HG02610 (cell line): ENCODE measurements around the gene ENPP3.

ENCODE experiments used
- ATAC-seq: cut with Tn5 transposase; IDR thresholded peaks from one replicate; pipeline ENCODE4 v1.9.1; 2021; ENCODE audit warnings: mild to moderate bottlenecking, moderate library complexity; ENCODE audit not compliant: unreplicated experiment

The ENPP3 gene

DNA sequence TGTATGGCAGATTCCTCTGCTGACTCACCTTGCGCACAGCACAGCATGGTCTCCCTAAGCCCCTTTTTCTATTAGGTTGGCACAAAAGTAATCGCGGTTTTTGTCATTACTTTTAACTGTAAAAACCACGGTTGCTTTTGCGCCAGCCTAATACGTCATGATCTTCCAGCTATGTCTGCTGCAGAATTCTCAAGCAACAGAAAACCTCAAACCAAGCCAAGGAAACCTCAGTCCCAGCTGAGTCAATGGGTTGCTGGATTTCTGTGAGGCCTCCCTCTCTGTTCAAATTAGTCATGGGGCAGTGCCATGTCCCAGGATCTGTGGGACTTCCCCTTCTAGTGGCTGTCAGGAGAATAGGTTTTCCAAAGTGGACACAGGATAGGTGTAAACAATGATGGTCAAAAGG is 155.0 kb downstream of the ENPP3 start:
- no peak for ATAC-seq

DNA sequence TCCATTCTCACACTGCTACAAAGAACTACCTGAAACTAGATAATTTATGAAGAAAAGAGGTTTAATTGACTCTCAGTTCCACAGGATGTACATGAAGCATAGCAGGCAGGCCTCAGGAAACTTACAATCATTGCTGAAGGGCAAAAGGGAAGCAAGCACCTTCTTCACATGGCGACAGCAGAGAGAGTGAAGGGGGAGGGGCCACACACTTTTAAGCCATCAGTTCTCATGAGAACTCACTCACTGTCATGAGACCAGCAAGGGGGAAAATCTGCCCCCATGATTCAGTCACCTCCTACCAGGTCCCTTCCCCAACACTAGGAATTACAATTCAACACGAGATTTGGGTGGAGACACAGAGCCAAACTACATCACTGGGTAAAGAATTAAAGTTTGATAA is 158.3 kb downstream of the ENPP3 start:
- no peak for ATAC-seq
